Inferior parietal cortex (tissue), 1 donor: ENCODE data around the gene JADE3.

Experiments used
- DNase-seq: peaks from one replicate; pipeline ENCODE4 v3.0.0-alpha.2; 2016; ENCODE audit errors: extremely low spot score

The JADE3 gene

GRCh38 chrX:46912098-46912602 lies at the start of gene JADE3:
JADE3 (plus strand) TSS chrX:46912421; CDS start chrX:46984895, 72,474 bp downstream.
- peak; percentile 8 for DNase-seq

GRCh38 chrX:46863072-46863471 lies 49.1 kb upstream of the JADE3 start:
- no peak for DNase-seq

- DNase-seq: no peak
Observed at GRCh38 chrX:46864606-46865005, 47.6 kb upstream of the JADE3 start.

GRCh38 chrX:46865281-46865680 lies 46.9 kb upstream of the JADE3 start:
- no peak for DNase-seq

GRCh38 chrX:46866726-46867125 lies 45.5 kb upstream of the JADE3 start:
- DNase-seq: no peak

- no peak for DNase-seq
Observed at GRCh38 chrX:46873746-46874145, 38.5 kb upstream of the JADE3 start.

GRCh38 chrX:46876901-46877300 lies 35.3 kb upstream of the JADE3 start:
- DNase-seq: peak; percentile 0

GRCh38 chrX:46882266-46882665 lies 30.0 kb upstream of the JADE3 start:
- no peak for DNase-seq

- DNase-seq: no peak
Observed at GRCh38 chrX:46884799-46885198, 27.4 kb upstream of the JADE3 start.

GRCh38 chrX:46898207-46898606 lies 14.0 kb upstream of the JADE3 start:
- no peak for DNase-seq

- DNase-seq: peak; percentile 76
Observed at GRCh38 chrX:46903458-46904242, 8.6 kb upstream of the JADE3 start.

- DNase-seq: no peak
Observed at GRCh38 chrX:46904626-46905025, 7.6 kb upstream of the JADE3 start.

GRCh38 chrX:46910415-46910814 lies 1.8 kb upstream of the JADE3 start:
- no peak for DNase-seq

GRCh38 chrX:46912603-46913491 lies 626 bp downstream of the JADE3 start:
- no peak for DNase-seq

- DNase-seq: no peak
Observed at GRCh38 chrX:46913667-46914066, 1.4 kb downstream of the JADE3 start.

GRCh38 chrX:46916273-46916672 lies 4.1 kb downstream of the JADE3 start:
- no peak for DNase-seq

GRCh38 chrX:46917622-46918021 lies 5.4 kb downstream of the JADE3 start:
- no peak for DNase-seq

- no peak for DNase-seq
Observed at GRCh38 chrX:46918434-46918833, 6.2 kb downstream of the JADE3 start.

- no peak for DNase-seq
Observed at GRCh38 chrX:46920235-46920634, 8.0 kb downstream of the JADE3 start.

- no peak for DNase-seq
Observed at GRCh38 chrX:46922611-46923010, 10.4 kb downstream of the JADE3 start.

- DNase-seq: no peak
Observed at GRCh38 chrX:46927718-46928117, 15.5 kb downstream of the JADE3 start.

- no peak for DNase-seq
Observed at GRCh38 chrX:46929439-46930261, 17.4 kb downstream of the JADE3 start.
